Fibroblast of villous mesenchyme (primary cell): Measurements from ENCODE around the gene STIM2. TPM values are rescaled to one million over a fixed set of nuclear protein-coding genes. Genes with fewer than 3 reads are reported as not detected.

Source experiments
- DNase-seq: peaks from one replicate; pipeline ENCODE4 v3.0.0-alpha.2; 2010; ENCODE audit warnings: low read depth
- H3K4me3 ChIP-seq: 2 replicates; pipeline ENCODE4 v1.5.1; 2011; ENCODE audit warnings: low read depth, mild to moderate bottlenecking, low read length
- total RNA-seq: library from RNA; depleted of rRNA; stranded (reverse); fragments of >200 nt; gene quantifications from 2 replicates; pipeline ENCODE4 v1.2.3, GENCODE V29; 2012
- TF ChIP-seq, protein P1 (sequence below): IDR thresholded peaks from 2 replicates; pipeline ENCODE4 v1.5.1; 2012; ENCODE audit warnings: low read depth, mild to moderate bottlenecking, low read length; ENCODE audit not compliant: insufficient read depth

STIM2 gene
- total RNA-seq, 1 donor: 21.6 TPM

DNA sequence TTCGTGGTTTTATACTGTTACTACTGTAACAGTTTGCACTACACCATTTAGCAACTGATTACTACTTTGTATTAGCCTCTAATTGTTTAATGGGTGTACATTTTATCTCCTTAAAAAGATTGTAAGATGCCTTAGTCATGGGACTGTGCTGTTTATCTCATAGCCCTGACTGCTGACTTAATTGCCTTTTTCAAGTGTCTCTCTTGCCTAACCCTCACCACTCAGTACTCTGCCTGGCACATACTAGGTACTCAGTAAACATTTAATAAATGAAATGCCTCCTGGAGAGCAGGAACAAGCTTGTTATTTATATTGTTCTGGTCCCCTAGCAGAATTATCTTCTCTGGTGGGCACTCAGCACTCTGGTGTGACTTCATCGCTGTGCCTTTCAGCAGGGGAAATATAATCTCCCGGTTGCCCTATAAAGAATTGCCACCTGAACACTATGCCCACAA, 1.7 kb upstream of the STIM2 start:
- DNase-seq: no peak
- TF ChIP-seq, protein P1, sequence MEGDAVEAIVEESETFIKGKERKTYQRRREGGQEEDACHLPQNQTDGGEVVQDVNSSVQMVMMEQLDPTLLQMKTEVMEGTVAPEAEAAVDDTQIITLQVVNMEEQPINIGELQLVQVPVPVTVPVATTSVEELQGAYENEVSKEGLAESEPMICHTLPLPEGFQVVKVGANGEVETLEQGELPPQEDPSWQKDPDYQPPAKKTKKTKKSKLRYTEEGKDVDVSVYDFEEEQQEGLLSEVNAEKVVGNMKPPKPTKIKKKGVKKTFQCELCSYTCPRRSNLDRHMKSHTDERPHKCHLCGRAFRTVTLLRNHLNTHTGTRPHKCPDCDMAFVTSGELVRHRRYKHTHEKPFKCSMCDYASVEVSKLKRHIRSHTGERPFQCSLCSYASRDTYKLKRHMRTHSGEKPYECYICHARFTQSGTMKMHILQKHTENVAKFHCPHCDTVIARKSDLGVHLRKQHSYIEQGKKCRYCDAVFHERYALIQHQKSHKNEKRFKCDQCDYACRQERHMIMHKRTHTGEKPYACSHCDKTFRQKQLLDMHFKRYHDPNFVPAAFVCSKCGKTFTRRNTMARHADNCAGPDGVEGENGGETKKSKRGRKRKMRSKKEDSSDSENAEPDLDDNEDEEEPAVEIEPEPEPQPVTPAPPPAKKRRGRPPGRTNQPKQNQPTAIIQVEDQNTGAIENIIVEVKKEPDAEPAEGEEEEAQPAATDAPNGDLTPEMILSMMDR: no peak
- H3K4me3 ChIP-seq: no peak overlapping the region

DNA sequence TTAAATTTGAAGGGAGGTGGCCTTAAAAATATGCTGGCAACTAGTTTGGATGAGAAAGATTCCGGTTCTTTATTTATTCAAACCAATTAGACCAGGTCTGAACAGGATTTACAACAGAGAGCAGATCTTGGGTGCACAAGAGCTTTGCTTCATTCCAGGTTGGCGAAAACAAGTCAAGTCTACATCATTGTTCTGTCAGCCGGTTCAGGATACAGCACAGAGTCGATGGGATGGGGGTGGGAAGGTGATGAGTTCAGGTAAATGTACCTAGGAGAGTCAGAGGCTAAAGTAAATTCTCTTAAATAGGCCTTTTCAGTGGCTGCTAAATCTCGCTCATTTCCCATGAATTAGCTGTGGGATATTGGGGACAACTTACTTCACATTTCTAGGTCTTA, 882 bp upstream of the STIM2 start:
- DNase-seq: no peak
- TF ChIP-seq, protein P1: no peak
- peak overlapping the region; percentile 79 for H3K4me3 ChIP-seq

DNA sequence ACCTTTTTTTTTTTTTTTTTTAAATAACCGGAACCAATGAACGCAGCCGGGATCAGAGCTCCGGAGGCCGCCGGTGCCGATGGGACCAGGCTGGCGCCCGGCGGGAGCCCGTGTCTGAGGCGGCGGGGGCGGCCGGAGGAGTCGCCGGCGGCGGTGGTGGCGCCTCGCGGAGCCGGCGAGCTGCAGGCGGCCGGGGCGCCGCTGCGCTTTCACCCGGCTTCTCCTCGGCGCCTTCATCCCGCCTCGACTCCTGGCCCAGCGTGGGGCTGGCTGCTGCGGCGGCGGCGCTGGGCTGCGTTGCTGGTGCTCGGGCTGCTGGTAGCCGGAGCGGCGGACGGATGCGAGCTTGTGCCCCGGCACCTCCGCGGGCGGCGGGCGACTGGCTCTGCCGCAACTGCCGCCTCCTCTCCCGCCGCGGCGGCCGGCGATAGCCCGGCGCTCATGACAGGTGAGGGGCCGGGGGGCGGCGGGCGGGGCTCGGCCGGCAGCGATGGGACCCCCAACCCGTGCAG, 337 bp downstream of the STIM2 start:
- DNase-seq: peak; percentile 59
- TF ChIP-seq, protein P1: no peak
- H3K4me3 ChIP-seq: peak overlapping the region; percentile 79

DNA sequence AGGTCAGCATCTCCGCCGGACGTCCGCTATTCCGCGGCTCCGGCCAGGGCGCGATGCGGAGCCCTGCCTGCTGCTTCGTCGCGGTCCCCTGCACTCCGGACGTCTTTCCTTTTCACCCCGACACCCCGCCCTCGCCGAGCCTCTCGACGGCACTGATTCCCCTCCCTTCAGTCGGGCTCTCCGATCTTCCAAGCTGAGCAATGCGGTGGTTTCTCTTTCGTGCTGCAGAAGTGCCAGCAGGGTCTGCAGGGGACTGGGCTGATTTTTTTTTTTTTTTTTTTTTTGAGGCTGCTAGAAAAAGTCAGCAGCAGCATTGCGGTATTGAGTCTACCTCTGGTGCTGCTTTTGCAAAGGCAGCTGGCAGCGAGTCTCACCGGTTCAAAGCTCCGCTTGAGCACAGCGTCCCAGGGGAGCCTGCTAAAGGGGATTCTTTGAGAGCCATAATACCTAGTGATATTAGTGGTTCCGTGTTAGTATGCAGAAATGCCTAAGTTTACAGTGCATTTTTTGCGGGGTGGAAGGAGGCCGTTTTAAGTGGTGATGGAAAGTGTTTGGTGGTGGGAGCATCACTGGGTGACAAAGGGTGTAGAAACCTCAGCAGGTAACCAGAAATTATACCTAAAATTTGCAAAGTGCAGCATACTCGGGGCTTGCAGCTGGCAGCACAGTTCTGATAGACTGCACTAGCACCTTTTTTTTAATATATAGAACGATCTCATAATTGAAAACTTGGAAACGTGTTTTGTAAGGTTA, 969 bp downstream of the STIM2 start:
- H3K4me3 ChIP-seq: peak overlapping the region; percentile 79
- DNase-seq: peak; percentile 68
- TF ChIP-seq, protein P1: no peak

DNA sequence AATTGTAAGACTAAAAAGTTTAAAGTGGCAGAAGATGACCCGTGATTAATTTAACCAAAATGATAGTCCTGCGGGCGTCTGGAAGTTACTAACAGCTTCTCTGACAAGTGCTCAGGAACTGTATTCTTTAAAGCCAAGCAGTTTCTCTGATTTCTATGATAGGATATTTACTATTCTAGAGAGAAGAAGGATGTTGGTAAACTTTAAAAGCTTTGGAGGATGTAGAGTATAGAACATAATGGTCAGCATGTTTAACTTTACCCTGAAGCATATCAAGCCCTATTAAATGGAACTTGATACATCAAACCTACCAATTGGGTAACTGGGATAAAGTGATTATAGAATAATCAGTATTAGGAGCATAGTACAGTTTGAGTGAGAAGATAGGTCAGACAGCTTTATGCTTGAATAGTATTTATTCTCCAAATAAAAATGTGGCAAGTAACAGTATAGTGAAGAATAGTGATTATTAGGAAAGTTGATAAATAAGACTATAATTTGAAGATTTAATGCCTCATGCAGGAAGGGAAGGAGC, 1.8 kb downstream of the STIM2 start:
- TF ChIP-seq, protein P1: no peak
- peak overlapping the region; percentile 79 for H3K4me3 ChIP-seq
- DNase-seq: no peak

DNA sequence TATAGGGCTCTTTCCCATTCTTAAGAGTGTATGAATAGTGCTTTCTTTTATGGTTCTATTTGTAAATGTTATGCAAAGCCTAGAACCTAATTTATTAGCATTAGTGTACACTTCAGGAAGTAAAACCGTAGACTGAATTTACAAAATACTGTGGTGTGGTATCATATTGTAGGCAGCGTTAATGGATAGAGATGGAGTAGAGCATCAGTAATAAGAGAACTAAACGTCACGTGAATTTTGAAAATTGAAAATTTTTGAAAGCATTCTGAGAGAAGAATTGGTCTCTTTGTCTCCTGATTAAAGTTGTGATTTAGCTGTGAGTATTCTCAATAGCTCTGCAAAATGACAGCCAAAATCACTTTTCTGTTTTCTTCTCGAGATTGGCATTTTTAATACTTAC, 2.9 kb downstream of the STIM2 start:
- no peak for DNase-seq
- no peak overlapping the region for H3K4me3 ChIP-seq
- TF ChIP-seq, protein P1: no peak
